Endothelial cell of hepatic sinusoid (primary cell): Measurements from ENCODE around the gene PGS1.
"Not testable (repeated sequence)": the region's sequence is repeated elsewhere in the genome, so short reads cannot be mapped to it uniquely, and the experiment has no call there.

Experiments used
- in situ Hi-C: cut with HindIII; loops from 2 replicates; pipeline ENCODE4 v1.10.0; 2017; ENCODE audit warnings: low sequenced_read_pairs

Gene PGS1

GRCh38 chr17:78466109-78466785 is 87.8 kb downstream of the PGS1 start:
- in situ Hi-C loops = not testable (repeated sequence)

- in situ Hi-C loops = no loop called here
Measured at GRCh38 chr17:78466786-78467715, 88.6 kb downstream of the PGS1 start.

- in situ Hi-C loops = no loop called here
Measured at GRCh38 chr17:78468366-78468765, 89.9 kb downstream of the PGS1 start.

GRCh38 chr17:78469443-78469842 is 91.0 kb downstream of the PGS1 start:
- in situ Hi-C loops = no loop called here

- in situ Hi-C loops = no loop called here
Measured at GRCh38 chr17:78471635-78472034, 93.2 kb downstream of the PGS1 start.

GRCh38 chr17:78472035-78472905 is 93.8 kb downstream of the PGS1 start:
- in situ Hi-C loops = no loop called here

- in situ Hi-C loops = no loop called here
Measured at GRCh38 chr17:78473951-78474613, 95.6 kb downstream of the PGS1 start.
